ENCODE data around the gene ACAP1. TPM values are rescaled to one million over a fixed set of nuclear protein-coding genes. Genes with fewer than 3 reads are reported as not detected.

Gene ACAP1
- total RNA-seq, 1 donor from 2014 or later: 3.2 TPM

GRCh38 chr17:7383742-7384488 is 47.6 kb downstream of the ACAP1 start:
- no peak for DNase-seq (ENCODE audit: extremely low spot score, unreplicated experiment)
- H3K27me3 Mint-ChIP-seq: peaks cover 45% of the 10 kb centered on the region
- H3K4me1 Mint-ChIP-seq (ENCODE audit: unreplicated experiment): peaks cover 4% of the 10 kb centered on the region
- TF ChIP-seq CTCF (conservative IDR thresholded peaks at IDR 0.05): no peak
- H3K4me3 Mint-ChIP-seq: peak overlapping the region; percentile 57
- H3K36me3 Mint-ChIP-seq: peaks cover 4% of the 10 kb centered on the region
- no peak overlapping the region for H3K27ac Mint-ChIP-seq
- peaks cover 5% of the 10 kb centered on the region for H3K9me3 Mint-ChIP-seq

GRCh38 chr17:7384489-7385081 is 48.3 kb downstream of the ACAP1 start:
- no peak for TF ChIP-seq CTCF (conservative IDR thresholded peaks at IDR 0.05)
- H3K27me3 Mint-ChIP-seq: peaks cover 38% of the 10 kb centered on the region
- peak overlapping the region; percentile 50 for H3K27ac Mint-ChIP-seq
- peak overlapping the region; percentile 57 for H3K4me3 Mint-ChIP-seq
- peaks cover 9% of the 10 kb centered on the region for H3K36me3 Mint-ChIP-seq
- H3K4me1 Mint-ChIP-seq (ENCODE audit: unreplicated experiment): peaks cover 4% of the 10 kb centered on the region
- H3K9me3 Mint-ChIP-seq: no peaks in the 10 kb centered on the region
- no peak for DNase-seq (ENCODE audit: extremely low spot score, unreplicated experiment)

- Mint-ChIP-seq H3K4me1 (ENCODE audit: unreplicated experiment) (no peaks in the 10 kb centered on the region), H3K27me3 (peaks cover 4% of the 10 kb centered on the region), H3K36me3 (peaks cover 14% of the 10 kb centered on the region), H3K27ac (no peak overlapping the region), H3K9me3 (no peaks in the 10 kb centered on the region), H3K4me3 (no peak overlapping the region)
- DNase-seq (ENCODE audit: extremely low spot score, unreplicated experiment): no peak
- no peak for TF ChIP-seq CTCF (conservative IDR thresholded peaks at IDR 0.05)
Observed at GRCh38 chr17:7388856-7389255, 52.5 kb downstream of the ACAP1 start.

GRCh38 chr17:7389924-7390910 is 53.9 kb downstream of the ACAP1 start:
- DNase-seq (ENCODE audit: extremely low spot score, unreplicated experiment): no peak
- no peak overlapping the region for H3K4me3 Mint-ChIP-seq
- H3K27ac Mint-ChIP-seq: no peak overlapping the region
- H3K27me3 Mint-ChIP-seq: no peaks in the 10 kb centered on the region
- TF ChIP-seq CTCF (conservative IDR thresholded peaks at IDR 0.05): no peak
- H3K9me3 Mint-ChIP-seq: no peaks in the 10 kb centered on the region
- peaks cover 14% of the 10 kb centered on the region for H3K36me3 Mint-ChIP-seq
- peaks cover 5% of the 10 kb centered on the region for H3K4me1 Mint-ChIP-seq (ENCODE audit: unreplicated experiment)

GRCh38 chr17:7391307-7391706 is 55.0 kb downstream of the ACAP1 start:
- H3K4me3 Mint-ChIP-seq: no peak overlapping the region
- DNase-seq (ENCODE audit: extremely low spot score, unreplicated experiment): no peak
- no peak overlapping the region for H3K27ac Mint-ChIP-seq
- no peaks in the 10 kb centered on the region for H3K9me3 Mint-ChIP-seq
- H3K36me3 Mint-ChIP-seq: peaks cover 11% of the 10 kb centered on the region
- no peak for TF ChIP-seq CTCF (conservative IDR thresholded peaks at IDR 0.05)
- H3K4me1 Mint-ChIP-seq (ENCODE audit: unreplicated experiment): peaks cover 5% of the 10 kb centered on the region
- no peaks in the 10 kb centered on the region for H3K27me3 Mint-ChIP-seq

Data from type B pancreatic cell (in vitro differentiated cells).